GM10266 (cell line): ENCODE results near the gene THTPA.
"Not testable (repeated sequence)": the region's sequence is repeated elsewhere in the genome, so short reads cannot be mapped to it uniquely, and the experiment has no call there.

Experiments
- DNase-seq: peaks from one replicate; pipeline ENCODE4 v3.0.0; 2012; ENCODE audit errors: extremely low spot score
- CTCF ChIP-seq: IDR thresholded peaks from 2 replicates; pipeline ENCODE4 v1.5.1; 2012; ENCODE audit warnings: mild to moderate bottlenecking, low read depth; ENCODE audit not compliant: control insufficient read depth, insufficient read depth; ENCODE audit errors: missing control alignments

The THTPA gene

GRCh38 chr14:23605931-23606585 lies 50.0 kb downstream of the THTPA start:
- no peak for TF ChIP-seq CTCF
- peak; percentile 70 for DNase-seq

GRCh38 chr14:23608454-23608853 lies 52.4 kb downstream of the THTPA start:
- TF ChIP-seq CTCF: no peak
- no peak for DNase-seq

GRCh38 chr14:23609001-23609400 lies 52.9 kb downstream of the THTPA start:
- DNase-seq: no peak

GRCh38 chr14:23609411-23610089 lies 53.5 kb downstream of the THTPA start:
- not testable (repeated sequence) for DNase-seq

More at GRCh38 chr14:23609001-23609400, 52.9 kb downstream of the THTPA start:
- no peak for TF ChIP-seq CTCF
